WI38 (cell line): Measurements from ENCODE around the gene ST6GALNAC6.
"Not testable (repeated sequence)": the region's sequence is repeated elsewhere in the genome, so short reads cannot be mapped to it uniquely, and the experiment has no call there.

Source experiments
- H3K4me3 ChIP-seq: 2 replicates; pipeline ENCODE4 v1.5.1; 2011; ENCODE audit warnings: low read depth, mild to moderate bottlenecking, control low read depth, low read length
- TF ChIP-seq, protein P1 (sequence below): IDR thresholded peaks from 2 replicates; pipeline ENCODE4 v1.5.1; 2012; ENCODE audit warnings: low read depth, mild to moderate bottlenecking, control low read depth, low read length

ST6GALNAC6 gene

DNA sequence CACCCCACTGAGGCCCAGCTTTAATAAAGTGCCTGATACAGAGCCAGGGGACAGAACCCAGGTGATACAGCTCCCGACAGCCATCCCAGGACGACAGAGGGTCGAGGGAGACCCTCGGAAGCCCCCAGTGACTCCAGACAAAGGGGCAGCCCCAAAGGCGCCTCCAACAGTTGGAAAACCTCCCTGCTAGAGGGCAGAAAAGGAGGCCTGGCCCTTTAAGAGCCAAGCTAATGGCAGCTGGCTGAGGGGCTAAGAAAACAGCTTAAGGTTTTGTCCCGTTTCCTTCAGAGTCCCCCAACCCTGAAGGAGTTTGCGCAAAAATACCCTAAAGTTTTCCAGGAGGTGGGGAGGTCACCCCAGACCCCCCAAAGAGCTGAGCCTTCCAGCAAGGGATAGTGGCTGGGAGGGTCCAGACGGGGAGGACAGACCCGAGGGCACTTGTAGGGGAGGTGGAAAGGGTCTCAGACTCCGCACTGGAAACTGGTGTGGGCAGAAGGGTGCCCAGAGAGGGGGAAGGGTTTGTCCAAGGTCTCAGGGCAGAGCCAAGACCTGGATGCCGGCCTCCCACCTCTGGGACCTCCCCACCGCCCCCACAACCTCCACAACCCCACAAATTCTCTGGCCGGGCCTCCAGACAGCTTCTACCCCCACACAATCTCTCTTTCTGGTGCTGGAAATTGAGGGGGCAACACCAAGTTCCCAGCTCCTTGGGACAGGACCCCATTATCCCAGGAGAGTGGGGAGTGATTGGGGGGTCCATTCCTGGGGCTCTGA, 13.7 kb downstream of the ST6GALNAC6 start:
- no peak overlapping the region for H3K4me3 ChIP-seq
- TF ChIP-seq, protein P1, sequence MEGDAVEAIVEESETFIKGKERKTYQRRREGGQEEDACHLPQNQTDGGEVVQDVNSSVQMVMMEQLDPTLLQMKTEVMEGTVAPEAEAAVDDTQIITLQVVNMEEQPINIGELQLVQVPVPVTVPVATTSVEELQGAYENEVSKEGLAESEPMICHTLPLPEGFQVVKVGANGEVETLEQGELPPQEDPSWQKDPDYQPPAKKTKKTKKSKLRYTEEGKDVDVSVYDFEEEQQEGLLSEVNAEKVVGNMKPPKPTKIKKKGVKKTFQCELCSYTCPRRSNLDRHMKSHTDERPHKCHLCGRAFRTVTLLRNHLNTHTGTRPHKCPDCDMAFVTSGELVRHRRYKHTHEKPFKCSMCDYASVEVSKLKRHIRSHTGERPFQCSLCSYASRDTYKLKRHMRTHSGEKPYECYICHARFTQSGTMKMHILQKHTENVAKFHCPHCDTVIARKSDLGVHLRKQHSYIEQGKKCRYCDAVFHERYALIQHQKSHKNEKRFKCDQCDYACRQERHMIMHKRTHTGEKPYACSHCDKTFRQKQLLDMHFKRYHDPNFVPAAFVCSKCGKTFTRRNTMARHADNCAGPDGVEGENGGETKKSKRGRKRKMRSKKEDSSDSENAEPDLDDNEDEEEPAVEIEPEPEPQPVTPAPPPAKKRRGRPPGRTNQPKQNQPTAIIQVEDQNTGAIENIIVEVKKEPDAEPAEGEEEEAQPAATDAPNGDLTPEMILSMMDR, result no peak

- TF ChIP-seq, protein P1, result no peak
- no peak overlapping the region for H3K4me3 ChIP-seq
Measured at GRCh38 chr9:127884976-127885490, 14.4 kb downstream of the ST6GALNAC6 start.

- TF ChIP-seq, protein P1, result no peak
- no peak overlapping the region for H3K4me3 ChIP-seq
Measured at GRCh38 chr9:127884427-127884911, 14.9 kb downstream of the ST6GALNAC6 start.

GRCh38 chr9:127883959-127884358, 15.4 kb downstream of the ST6GALNAC6 start:
- TF ChIP-seq, protein P1, result no peak
- H3K4me3 ChIP-seq, result no peak overlapping the region

DNA sequence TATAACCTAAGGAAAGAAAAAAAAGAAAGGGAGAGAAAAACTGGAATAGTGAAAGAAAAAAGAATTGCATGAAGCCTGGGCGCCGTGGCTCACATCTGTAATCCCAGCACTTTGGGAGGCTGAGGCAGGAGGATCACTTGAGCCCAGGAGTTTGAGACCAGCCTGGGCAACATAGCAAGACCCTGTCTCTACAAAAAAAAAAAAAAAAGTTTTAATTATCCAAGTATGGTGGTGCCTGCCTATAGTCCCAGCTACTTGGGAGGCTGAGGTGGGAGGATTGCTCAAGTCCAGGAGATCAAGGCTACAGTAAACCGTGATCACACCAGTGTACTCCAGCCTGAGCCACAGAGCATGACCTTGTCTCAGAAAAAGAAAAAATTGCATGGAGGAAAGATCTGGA, 17.7 kb downstream of the ST6GALNAC6 start:
- H3K4me3 ChIP-seq, result not testable (repeated sequence)

- H3K4me3 ChIP-seq, result no peak overlapping the region
- TF ChIP-seq, protein P1, result no peak
Measured at GRCh38 chr9:127880143-127880542, 19.3 kb downstream of the ST6GALNAC6 start.

GRCh38 chr9:127878652-127879390, 20.6 kb downstream of the ST6GALNAC6 start:
- no peak overlapping the region for H3K4me3 ChIP-seq
- TF ChIP-seq, protein P1, result no peak
